PC-3 (cell line): Measurements from ENCODE around the gene FAM186B.

Experiments
- EZH2 ChIP-seq: fragments of 300-600 bp; sonication (generic); IDR thresholded peaks from one replicate; pipeline ENCODE4 v1.6.1; 2017; ENCODE audit warnings: antibody characterized with exemption, mild to moderate bottlenecking, low read length; ENCODE audit not compliant: unreplicated experiment
- TF ChIP-seq, protein P1 (sequence below): fragments of 300-600 bp; sonication (generic); conservative IDR thresholded peaks from 2 replicates; pipeline ENCODE4 v1.5.1; 2017; ENCODE audit warnings: antibody characterized with exemption, low read depth, mild to moderate bottlenecking, low read length

DNA sequence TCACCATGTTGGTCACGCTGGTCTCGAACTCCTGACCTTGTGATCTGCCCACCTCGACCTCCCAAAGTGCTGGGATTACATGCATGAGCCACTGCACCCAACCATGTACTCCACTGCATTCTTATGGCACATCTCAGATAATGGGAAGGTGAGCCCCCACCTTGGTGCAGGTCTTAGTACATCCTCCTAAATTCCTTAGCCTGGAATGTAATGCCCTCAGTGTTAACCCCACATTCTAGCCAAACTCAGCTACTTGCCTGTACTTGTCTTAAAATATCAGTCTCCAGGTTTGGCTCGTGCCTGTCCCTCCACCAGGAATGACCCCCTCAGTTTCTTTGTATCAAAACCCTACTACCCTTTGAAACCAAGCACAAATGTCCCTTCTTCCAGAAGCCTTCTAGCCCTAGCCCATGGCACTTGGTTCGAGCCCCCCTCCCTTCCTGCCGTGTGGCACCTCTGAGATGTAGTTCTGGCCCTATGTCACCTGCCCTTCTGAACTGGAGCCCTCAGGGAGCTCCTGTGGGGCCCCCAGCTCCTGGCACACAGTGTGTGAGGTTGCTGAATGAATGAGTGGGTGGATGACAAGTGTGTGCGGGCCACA, 58.2 kb downstream of the FAM186B start:
- TF ChIP-seq, protein P1, sequence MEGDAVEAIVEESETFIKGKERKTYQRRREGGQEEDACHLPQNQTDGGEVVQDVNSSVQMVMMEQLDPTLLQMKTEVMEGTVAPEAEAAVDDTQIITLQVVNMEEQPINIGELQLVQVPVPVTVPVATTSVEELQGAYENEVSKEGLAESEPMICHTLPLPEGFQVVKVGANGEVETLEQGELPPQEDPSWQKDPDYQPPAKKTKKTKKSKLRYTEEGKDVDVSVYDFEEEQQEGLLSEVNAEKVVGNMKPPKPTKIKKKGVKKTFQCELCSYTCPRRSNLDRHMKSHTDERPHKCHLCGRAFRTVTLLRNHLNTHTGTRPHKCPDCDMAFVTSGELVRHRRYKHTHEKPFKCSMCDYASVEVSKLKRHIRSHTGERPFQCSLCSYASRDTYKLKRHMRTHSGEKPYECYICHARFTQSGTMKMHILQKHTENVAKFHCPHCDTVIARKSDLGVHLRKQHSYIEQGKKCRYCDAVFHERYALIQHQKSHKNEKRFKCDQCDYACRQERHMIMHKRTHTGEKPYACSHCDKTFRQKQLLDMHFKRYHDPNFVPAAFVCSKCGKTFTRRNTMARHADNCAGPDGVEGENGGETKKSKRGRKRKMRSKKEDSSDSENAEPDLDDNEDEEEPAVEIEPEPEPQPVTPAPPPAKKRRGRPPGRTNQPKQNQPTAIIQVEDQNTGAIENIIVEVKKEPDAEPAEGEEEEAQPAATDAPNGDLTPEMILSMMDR = no peak
- TF ChIP-seq EZH2 = no peak
